GM23338 (cell line): ENCODE data around the gene WWOX. TPM values are rescaled to one million over a fixed set of nuclear protein-coding genes. Genes with fewer than 3 reads are reported as not detected.

ENCODE experiments used
- ATAC-seq: fragments of 200-7000 bp; cut with Tn5 transposase; 3 replicates; pipeline ENCODE4 v1.9.1; 2020
- DNase-seq: peaks from one replicate; pipeline ENCODE4 v3.0.0-alpha.2; 2015; ENCODE audit warnings: low spot score
- H2AFZ ChIP-seq: fragments of 200-600 bp; sonication (generic); 2 replicates; pipeline ENCODE4 v1.8.0; 2016; ENCODE audit warnings: antibody characterized with exemption, mild to moderate bottlenecking, moderate library complexity
- H3F3A ChIP-seq: fragments of 200-600 bp; sonication (generic); replicated peaks from 2 replicates; pipeline ENCODE4 v1.8.0; 2017; ENCODE audit warnings: antibody characterized with exemption, mixed run types, low read depth
- H3K27ac ChIP-seq: fragments of 200-600 bp; sonication (generic); 2 replicates; pipeline ENCODE4 v1.6.1; 2016; ENCODE audit warnings: low read depth
- H3K27me3 ChIP-seq: fragments of 200-600 bp; sonication (generic); 2 replicates; pipeline ENCODE4 v1.8.0; 2016; ENCODE audit warnings: mild to moderate bottlenecking, mixed run types, moderate library complexity; ENCODE audit not compliant: insufficient read depth
- H3K36me3 ChIP-seq: fragments of 200-600 bp; sonication (generic); 2 replicates; pipeline ENCODE4 v1.8.0; 2016; ENCODE audit warnings: mild to moderate bottlenecking; ENCODE audit not compliant: insufficient read depth
- H3K4me1 ChIP-seq: fragments of 200-600 bp; sonication (generic); 2 replicates; pipeline ENCODE4 v1.8.0; 2016; ENCODE audit warnings: mild to moderate bottlenecking, moderate library complexity; ENCODE audit not compliant: insufficient read depth
- H3K4me2 ChIP-seq: fragments of 200-600 bp; sonication (generic); 2 replicates; pipeline ENCODE4 v1.7.1; 2017; ENCODE audit warnings: mixed run types
- H3K4me3 ChIP-seq: fragments of 200-600 bp; sonication (generic); 2 replicates; pipeline ENCODE4 v1.6.1; 2016; ENCODE audit warnings: mixed run types
- H3K79me2 ChIP-seq: fragments of 200-600 bp; sonication (generic); replicated peaks from 2 replicates; pipeline ENCODE4 v1.8.0; 2017; ENCODE audit warnings: mild to moderate bottlenecking; ENCODE audit not compliant: insufficient read depth
- H3K9me2 ChIP-seq: fragments of 200-600 bp; sonication (generic); 2 replicates; pipeline ENCODE4 v1.8.0; 2017; ENCODE audit not compliant: insufficient read depth
- H4K20me1 ChIP-seq: fragments of 200-600 bp; sonication (generic); replicated peaks from 2 replicates; pipeline ENCODE4 v1.8.0; 2017; ENCODE audit warnings: mild to moderate bottlenecking; ENCODE audit not compliant: insufficient read depth
- H3K27ac Mint-ChIP-seq: 2 replicates; pipeline ENCODE4 v1.8.0; 2020; ENCODE audit warnings: inconsistent platforms, mild to moderate bottlenecking, moderate library complexity, mixed read lengths
- H3K27me3 Mint-ChIP-seq: 3 replicates; pipeline ENCODE4 v1.8.0; 2022; ENCODE audit warnings: low read depth, mild to moderate bottlenecking, moderate library complexity, mixed read lengths, inconsistent platforms; ENCODE audit not compliant: insufficient read depth, poor library complexity
- H3K36me3 Mint-ChIP-seq: 3 replicates; pipeline ENCODE4 v1.8.0; 2021; ENCODE audit warnings: low read depth, mild to moderate bottlenecking, inconsistent platforms, moderate library complexity, mixed read lengths
- H3K4me1 Mint-ChIP-seq: 3 replicates; pipeline ENCODE4 v1.8.0; 2020; ENCODE audit warnings: mild to moderate bottlenecking, inconsistent platforms, mixed read lengths
- H3K4me3 Mint-ChIP-seq: 3 replicates; pipeline ENCODE4 v1.8.0; 2021; ENCODE audit warnings: moderate library complexity, mild to moderate bottlenecking, inconsistent platforms, mixed read lengths
- H3K9me3 Mint-ChIP-seq: 3 replicates; pipeline ENCODE4 v1.8.0; 2020; ENCODE audit warnings: moderate library complexity, mild to moderate bottlenecking, inconsistent platforms, mixed read lengths
- CREB1 ChIP-seq: fragments of 250-450 bp; sonication (Bioruptor Pico); IDR thresholded peaks from 2 replicates; pipeline ENCODE4 v1.5.0; 2020; ENCODE audit warnings: low read depth, mild to moderate bottlenecking, moderate library complexity
- EZH2 ChIP-seq: fragments of 200-600 bp; sonication (generic); IDR thresholded peaks from one replicate; pipeline ENCODE4 v1.8.0; 2017; ENCODE audit warnings: antibody characterized with exemption, mild to moderate bottlenecking, low read depth; ENCODE audit not compliant: unreplicated experiment
- EZH2phosphoT487 ChIP-seq: fragments of 200-600 bp; sonication (generic); IDR thresholded peaks from one replicate; pipeline ENCODE4 v1.8.1; 2018; ENCODE audit warnings: antibody characterized with exemption; ENCODE audit not compliant: unreplicated experiment
- JUNB ChIP-seq: IDR thresholded peaks from one replicate; pipeline ENCODE4 v1.6.1; 2016; ENCODE audit warnings: antibody characterized with exemption; ENCODE audit not compliant: unreplicated experiment
- NANOG ChIP-seq: IDR thresholded peaks from 2 replicates; pipeline ENCODE4 v1.6.1; 2016; ENCODE audit warnings: antibody characterized with exemption, borderline replicate concordance
- POLR2AphosphoS5 ChIP-seq: IDR thresholded peaks from 2 replicates; pipeline ENCODE4 v1.6.1; 2016; ENCODE audit warnings: antibody characterized with exemption, low read depth
- STAT1 ChIP-seq: IDR thresholded peaks from one replicate; pipeline ENCODE4 v1.6.1; 2016; ENCODE audit warnings: antibody characterized with exemption; ENCODE audit not compliant: unreplicated experiment
- ZNF114 ChIP-seq: fragments of 250-450 bp; sonication (Bioruptor Pico); IDR thresholded peaks from 2 replicates; pipeline ENCODE4 v1.5.0; 2020; ENCODE audit warnings: mild to moderate bottlenecking, moderate library complexity
- ZNF331 ChIP-seq: fragments of 250-450 bp; sonication (Bioruptor Pico); IDR thresholded peaks from 2 replicates; pipeline ENCODE4 v1.5.0; 2020; ENCODE audit warnings: low read depth, mild to moderate bottlenecking, moderate library complexity
- polyA plus RNA-seq: library from polyadenylated mRNA; unstranded; fragments of >200 nt; fragmentation: Nextera tagmentation; extraction: Ambion mirVana; gene quantifications from 2 replicates; pipeline ENCODE4 v1.2.1, GENCODE V29; 2016
- total RNA-seq: library from RNA; depleted of rRNA; stranded (reverse); fragments of >200 nt; shearing (Covaris generic); gene quantifications from 2 replicates; pipeline ENCODE4 v1.2.3, GENCODE V29; 2014
- TF ChIP-seq, protein P1 (sequence below): IDR thresholded peaks from one replicate; pipeline ENCODE4 v1.6.1; 2018; ENCODE audit warnings: antibody characterized with exemption; ENCODE audit not compliant: unreplicated experiment
- TF ChIP-seq, protein P2 (sequence below), 2 experiments: fragments of 200-600 bp in 1 of 2; sonication (generic) in 1 of 2; conservative IDR thresholded peaks; 2 replicates each; pipeline versions ENCODE4 v1.5.1 to v1.6.1; 2016 to 2017; ENCODE audit warnings: antibody characterized with exemption in 2 of 2, low read depth in 2 of 2, mild to moderate bottlenecking in 2 of 2, moderate library complexity in 1 of 2
- TF ChIP-seq, protein P3 (sequence below): fragments of 250-450 bp; sonication (Bioruptor Pico); IDR thresholded peaks from 2 replicates; pipeline ENCODE4 v1.5.0; 2020; ENCODE audit warnings: mild to moderate bottlenecking, moderate library complexity
- TF ChIP-seq, protein P4 (sequence below): IDR thresholded peaks from 2 replicates; pipeline ENCODE4 v1.6.1; 2016; ENCODE audit warnings: antibody characterized with exemption

WWOX gene
- total and polyA plus RNA-seq, 2 experiments from 2014 or later = 10.0 to 19.3 TPM

DNA sequence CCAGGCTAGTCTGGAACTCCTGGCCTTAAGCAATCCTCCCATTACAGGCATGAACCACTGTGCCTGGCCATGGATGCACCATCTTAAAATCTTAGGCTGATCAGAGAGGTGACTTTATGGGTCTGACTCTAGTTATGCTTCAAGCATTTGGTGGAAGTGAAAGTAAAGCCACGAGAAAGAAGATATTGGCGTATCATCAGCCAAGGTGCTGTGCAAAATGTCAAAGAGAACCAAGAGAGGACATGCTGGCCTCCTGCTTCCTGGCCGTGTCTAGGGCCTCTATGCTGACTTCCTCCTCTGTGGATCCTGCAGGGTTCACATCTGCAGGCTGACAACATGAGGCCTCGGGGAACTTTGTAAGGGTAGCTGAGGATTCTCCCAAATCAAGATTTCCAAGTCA is 1115.8 kb downstream of the WWOX start:
- Histone ChIP-seq H3F3A (no peaks in the 10 kb centered on the region), H3K4me2 (no peak overlapping the region), H3K36me3 (no peaks in the 10 kb centered on the region), H3K9me2 (peaks cover 5% of the 10 kb centered on the region; the same call in 1 of the 2 replicates), H4K20me1 (no peaks in the 10 kb centered on the region), H3K4me1 (peaks cover 15% of the 10 kb centered on the region; the same call in 1 of the 2 replicates), H3K79me2 (no peaks in the 10 kb centered on the region), H2AFZ (no peak overlapping the region), H3K27me3 (no peaks in the 10 kb centered on the region), H3K27ac (no peak overlapping the region), H3K4me3 (no peak overlapping the region)
- peaks cover 11% of the 10 kb centered on the region; the same call in 1 of the 3 replicates for H3K36me3 Mint-ChIP-seq
- peaks cover 20% of the 10 kb centered on the region for H3K9me3 Mint-ChIP-seq
- no peak overlapping the region for H3K4me3 Mint-ChIP-seq
- no peaks in the 10 kb centered on the region for H3K27me3 Mint-ChIP-seq
- ATAC-seq = no peak
- peaks cover 30% of the 10 kb centered on the region for H3K4me1 Mint-ChIP-seq
- no peak for DNase-seq
- H3K27ac Mint-ChIP-seq = no peak overlapping the region
- TF ChIP-seq NANOG (no peak), EZH2phosphoT487 (no peak), ZNF331 (no peak), POLR2AphosphoS5 (no peak), JUNB (no peak), EZH2 (no peak), ZNF114 (no peak), CREB1 (CRISPR knock-in tag) (no peak), STAT1 (no peak)
- TF ChIP-seq, protein P1, sequence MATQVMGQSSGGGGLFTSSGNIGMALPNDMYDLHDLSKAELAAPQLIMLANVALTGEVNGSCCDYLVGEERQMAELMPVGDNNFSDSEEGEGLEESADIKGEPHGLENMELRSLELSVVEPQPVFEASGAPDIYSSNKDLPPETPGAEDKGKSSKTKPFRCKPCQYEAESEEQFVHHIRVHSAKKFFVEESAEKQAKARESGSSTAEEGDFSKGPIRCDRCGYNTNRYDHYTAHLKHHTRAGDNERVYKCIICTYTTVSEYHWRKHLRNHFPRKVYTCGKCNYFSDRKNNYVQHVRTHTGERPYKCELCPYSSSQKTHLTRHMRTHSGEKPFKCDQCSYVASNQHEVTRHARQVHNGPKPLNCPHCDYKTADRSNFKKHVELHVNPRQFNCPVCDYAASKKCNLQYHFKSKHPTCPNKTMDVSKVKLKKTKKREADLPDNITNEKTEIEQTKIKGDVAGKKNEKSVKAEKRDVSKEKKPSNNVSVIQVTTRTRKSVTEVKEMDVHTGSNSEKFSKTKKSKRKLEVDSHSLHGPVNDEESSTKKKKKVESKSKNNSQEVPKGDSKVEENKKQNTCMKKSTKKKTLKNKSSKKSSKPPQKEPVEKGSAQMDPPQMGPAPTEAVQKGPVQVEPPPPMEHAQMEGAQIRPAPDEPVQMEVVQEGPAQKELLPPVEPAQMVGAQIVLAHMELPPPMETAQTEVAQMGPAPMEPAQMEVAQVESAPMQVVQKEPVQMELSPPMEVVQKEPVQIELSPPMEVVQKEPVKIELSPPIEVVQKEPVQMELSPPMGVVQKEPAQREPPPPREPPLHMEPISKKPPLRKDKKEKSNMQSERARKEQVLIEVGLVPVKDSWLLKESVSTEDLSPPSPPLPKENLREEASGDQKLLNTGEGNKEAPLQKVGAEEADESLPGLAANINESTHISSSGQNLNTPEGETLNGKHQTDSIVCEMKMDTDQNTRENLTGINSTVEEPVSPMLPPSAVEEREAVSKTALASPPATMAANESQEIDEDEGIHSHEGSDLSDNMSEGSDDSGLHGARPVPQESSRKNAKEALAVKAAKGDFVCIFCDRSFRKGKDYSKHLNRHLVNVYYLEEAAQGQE = no peak
- TF ChIP-seq, protein P2, sequence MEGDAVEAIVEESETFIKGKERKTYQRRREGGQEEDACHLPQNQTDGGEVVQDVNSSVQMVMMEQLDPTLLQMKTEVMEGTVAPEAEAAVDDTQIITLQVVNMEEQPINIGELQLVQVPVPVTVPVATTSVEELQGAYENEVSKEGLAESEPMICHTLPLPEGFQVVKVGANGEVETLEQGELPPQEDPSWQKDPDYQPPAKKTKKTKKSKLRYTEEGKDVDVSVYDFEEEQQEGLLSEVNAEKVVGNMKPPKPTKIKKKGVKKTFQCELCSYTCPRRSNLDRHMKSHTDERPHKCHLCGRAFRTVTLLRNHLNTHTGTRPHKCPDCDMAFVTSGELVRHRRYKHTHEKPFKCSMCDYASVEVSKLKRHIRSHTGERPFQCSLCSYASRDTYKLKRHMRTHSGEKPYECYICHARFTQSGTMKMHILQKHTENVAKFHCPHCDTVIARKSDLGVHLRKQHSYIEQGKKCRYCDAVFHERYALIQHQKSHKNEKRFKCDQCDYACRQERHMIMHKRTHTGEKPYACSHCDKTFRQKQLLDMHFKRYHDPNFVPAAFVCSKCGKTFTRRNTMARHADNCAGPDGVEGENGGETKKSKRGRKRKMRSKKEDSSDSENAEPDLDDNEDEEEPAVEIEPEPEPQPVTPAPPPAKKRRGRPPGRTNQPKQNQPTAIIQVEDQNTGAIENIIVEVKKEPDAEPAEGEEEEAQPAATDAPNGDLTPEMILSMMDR (conservative IDR thresholded peaks at IDR 0.05; ENCODE audit: low read depth in 2 of 2) = no peak
- TF ChIP-seq, protein P3, sequence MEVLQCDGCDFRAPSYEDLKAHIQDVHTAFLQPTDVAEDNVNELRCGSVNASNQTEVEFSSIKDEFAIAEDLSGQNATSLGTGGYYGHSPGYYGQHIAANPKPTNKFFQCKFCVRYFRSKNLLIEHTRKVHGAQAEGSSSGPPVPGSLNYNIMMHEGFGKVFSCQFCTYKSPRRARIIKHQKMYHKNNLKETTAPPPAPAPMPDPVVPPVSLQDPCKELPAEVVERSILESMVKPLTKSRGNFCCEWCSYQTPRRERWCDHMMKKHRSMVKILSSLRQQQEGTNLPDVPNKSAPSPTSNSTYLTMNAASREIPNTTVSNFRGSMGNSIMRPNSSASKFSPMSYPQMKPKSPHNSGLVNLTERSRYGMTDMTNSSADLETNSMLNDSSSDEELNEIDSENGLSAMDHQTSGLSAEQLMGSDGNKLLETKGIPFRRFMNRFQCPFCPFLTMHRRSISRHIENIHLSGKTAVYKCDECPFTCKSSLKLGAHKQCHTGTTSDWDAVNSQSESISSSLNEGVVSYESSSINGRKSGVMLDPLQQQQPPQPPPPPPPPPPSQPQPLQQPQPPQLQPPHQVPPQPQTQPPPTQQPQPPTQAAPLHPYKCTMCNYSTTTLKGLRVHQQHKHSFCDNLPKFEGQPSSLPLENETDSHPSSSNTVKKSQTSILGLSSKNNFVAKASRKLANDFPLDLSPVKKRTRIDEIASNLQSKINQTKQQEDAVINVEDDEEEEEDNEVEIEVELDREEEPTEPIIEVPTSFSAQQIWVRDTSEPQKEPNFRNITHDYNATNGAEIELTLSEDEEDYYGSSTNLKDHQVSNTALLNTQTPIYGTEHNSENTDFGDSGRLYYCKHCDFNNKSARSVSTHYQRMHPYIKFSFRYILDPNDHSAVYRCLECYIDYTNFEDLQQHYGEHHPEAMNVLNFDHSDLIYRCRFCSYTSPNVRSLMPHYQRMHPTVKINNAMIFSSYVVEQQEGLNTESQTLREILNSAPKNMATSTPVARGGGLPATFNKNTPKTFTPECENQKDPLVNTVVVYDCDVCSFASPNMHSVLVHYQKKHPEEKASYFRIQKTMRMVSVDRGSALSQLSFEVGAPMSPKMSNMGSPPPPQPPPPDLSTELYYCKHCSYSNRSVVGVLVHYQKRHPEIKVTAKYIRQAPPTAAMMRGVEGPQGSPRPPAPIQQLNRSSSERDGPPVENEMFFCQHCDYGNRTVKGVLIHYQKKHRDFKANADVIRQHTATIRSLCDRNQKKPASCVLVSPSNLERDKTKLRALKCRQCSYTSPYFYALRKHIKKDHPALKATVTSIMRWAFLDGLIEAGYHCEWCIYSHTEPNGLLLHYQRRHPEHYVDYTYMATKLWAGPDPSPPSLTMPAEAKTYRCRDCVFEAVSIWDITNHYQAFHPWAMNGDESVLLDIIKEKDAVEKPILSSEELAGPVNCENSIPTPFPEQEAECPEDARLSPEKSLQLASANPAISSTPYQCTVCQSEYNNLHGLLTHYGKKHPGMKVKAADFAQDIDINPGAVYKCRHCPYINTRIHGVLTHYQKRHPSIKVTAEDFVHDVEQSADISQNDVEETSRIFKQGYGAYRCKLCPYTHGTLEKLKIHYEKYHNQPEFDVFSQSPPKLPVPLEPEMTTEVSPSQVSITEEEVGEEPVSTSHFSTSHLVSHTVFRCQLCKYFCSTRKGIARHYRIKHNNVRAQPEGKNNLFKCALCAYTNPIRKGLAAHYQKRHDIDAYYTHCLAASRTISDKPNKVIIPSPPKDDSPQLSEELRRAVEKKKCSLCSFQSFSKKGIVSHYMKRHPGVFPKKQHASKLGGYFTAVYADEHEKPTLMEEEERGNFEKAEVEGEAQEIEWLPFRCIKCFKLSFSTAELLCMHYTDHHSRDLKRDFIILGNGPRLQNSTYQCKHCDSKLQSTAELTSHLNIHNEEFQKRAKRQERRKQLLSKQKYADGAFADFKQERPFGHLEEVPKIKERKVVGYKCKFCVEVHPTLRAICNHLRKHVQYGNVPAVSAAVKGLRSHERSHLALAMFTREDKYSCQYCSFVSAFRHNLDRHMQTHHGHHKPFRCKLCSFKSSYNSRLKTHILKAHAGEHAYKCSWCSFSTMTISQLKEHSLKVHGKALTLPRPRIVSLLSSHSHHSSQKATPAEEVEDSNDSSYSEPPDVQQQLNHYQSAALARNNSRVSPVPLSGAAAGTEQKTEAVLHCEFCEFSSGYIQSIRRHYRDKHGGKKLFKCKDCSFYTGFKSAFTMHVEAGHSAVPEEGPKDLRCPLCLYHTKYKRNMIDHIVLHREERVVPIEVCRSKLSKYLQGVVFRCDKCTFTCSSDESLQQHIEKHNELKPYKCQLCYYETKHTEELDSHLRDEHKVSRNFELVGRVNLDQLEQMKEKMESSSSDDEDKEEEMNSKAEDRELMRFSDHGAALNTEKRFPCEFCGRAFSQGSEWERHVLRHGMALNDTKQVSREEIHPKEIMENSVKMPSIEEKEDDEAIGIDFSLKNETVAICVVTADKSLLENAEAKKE (CRISPR knock-in tag) = no peak
- TF ChIP-seq, protein P4, sequence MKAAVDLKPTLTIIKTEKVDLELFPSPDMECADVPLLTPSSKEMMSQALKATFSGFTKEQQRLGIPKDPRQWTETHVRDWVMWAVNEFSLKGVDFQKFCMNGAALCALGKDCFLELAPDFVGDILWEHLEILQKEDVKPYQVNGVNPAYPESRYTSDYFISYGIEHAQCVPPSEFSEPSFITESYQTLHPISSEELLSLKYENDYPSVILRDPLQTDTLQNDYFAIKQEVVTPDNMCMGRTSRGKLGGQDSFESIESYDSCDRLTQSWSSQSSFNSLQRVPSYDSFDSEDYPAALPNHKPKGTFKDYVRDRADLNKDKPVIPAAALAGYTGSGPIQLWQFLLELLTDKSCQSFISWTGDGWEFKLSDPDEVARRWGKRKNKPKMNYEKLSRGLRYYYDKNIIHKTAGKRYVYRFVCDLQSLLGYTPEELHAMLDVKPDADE = no peak
